ENCODE measurements around the gene CDC42BPB. TPM values are rescaled to one million over a fixed set of nuclear protein-coding genes. Genes with fewer than 3 reads are reported as not detected.

CDC42BPB gene
- 59.7 and 61.6 TPM in 2 replicates for polyA plus RNA-seq (2012; rRNA removed)
- 30.0 and 41.9 TPM in 2 replicates for polyA plus RNA-seq (2012; cell fraction: cytosol; rRNA removed)
- 160 and 189 TPM in 2 replicates for polyA plus RNA-seq (2012; cell fraction: nucleus; rRNA removed)

GRCh38 chr14:103057372-103058163, at the start of gene CDC42BPB:
CDC42BPB (minus strand) TSS chr14:103057549; CDS start chr14:103057173, 376 bp downstream.
- no peaks in the 10 kb centered on the region for H3K27me3 ChIP-seq (ENCODE audit: insufficient read depth)
- H3F3A ChIP-seq (replicated peaks; ENCODE audit: insufficient read depth): peaks cover 4% of the 10 kb centered on the region
- H3K27ac ChIP-seq (ENCODE audit: low read depth in 2 of 2, low read length in 1 of 2): peak within 1 kb of the TSS; percentile 75 to 89
- H3K9me3 ChIP-seq: no peaks in the 10 kb centered on the region
- peaks cover 65% of the 10 kb centered on the region for H3K79me2 ChIP-seq (ENCODE audit: insufficient read depth)
- H4K20me1 ChIP-seq (ENCODE audit: insufficient read depth): peaks cover 38% of the 10 kb centered on the region
- POLR2A ChIA-PET: no interaction called here
- peaks cover 23 to 26% of the 10 kb centered on the region in 2 experiments; a peak in 3 of 4 replicates for H3K4me1 ChIP-seq (ENCODE audit: control insufficient read depth in 1 of 2, insufficient read depth in 2 of 2, low read depth in 1 of 2, low read length in 1 of 2)
- peaks cover 5 to 13% of the 10 kb centered on the region in 2 experiments for H3K36me3 ChIP-seq (replicated peaks in 1 of 2; ENCODE audit: control insufficient read depth in 1 of 2, insufficient read depth in 2 of 2, low read length in 1 of 2)
- peak within 1 kb of the TSS; percentile 81 for H3K9ac ChIP-seq
- CTCF ChIA-PET: interaction anchor here (0.6 to 3.5 kb wide), 10 partner anchors 10 to 101 kb away, joined by 3 to 18 read pairs (median 4); no protein-coding TSS in a partner anchor
- peak within 1 kb of the TSS; percentile 94 for H3K4me2 ChIP-seq
- TF ChIP-seq FOXM1 (IDR thresholded peaks at IDR 0.05; ENCODE audit: low read depth) (no peak), YY1 (IDR thresholded peaks at IDR 0.05; ENCODE audit: low read depth) (no peak), USF1 (IDR thresholded peaks at IDR 0.05; ENCODE audit: borderline replicate concordance, low read depth) (no peak), TEAD4 (IDR thresholded peaks at IDR 0.05; ENCODE audit: borderline replicate concordance, insufficient read depth) (no peak), RXRA (IDR thresholded peaks at IDR 0.05; ENCODE audit: borderline replicate concordance, low read depth) (no peak), NRF1 (IDR thresholded peaks at IDR 0.05; ENCODE audit: low read depth, low read length) (peak; percentile 72), POLR2AphosphoS5 (IDR thresholded peaks at IDR 0.05; ENCODE audit: low read depth, low read length) (peak; percentile 23; the same call in 1 of the 2 replicates), RAD21 (IDR thresholded peaks at IDR 0.05; ENCODE audit: low read length) (no peak), EZH2phosphoT487 (IDR thresholded peaks at IDR 0.05; ENCODE audit: borderline replicate concordance, low read depth) (no peak), SMC3 (IDR thresholded peaks at IDR 0.05; ENCODE audit: low read depth, low read length) (no peak), CTCF (IDR thresholded peaks at IDR 0.05) (no peak), ELF1 (IDR thresholded peaks at IDR 0.05) (no peak), JUND (IDR thresholded peaks at IDR 0.05) (no peak), EP300 (IDR thresholded peaks at IDR 0.05; ENCODE audit: borderline replicate concordance in 1 of 2, low read depth in 1 of 2, low read length in 1 of 2) (no peak), CHD2 (IDR thresholded peaks at IDR 0.05; ENCODE audit: low read length, partially characterized antibody) (peak; percentile 5), ZBTB33 (IDR thresholded peaks at IDR 0.05; ENCODE audit: borderline replicate concordance, low read depth) (no peak), MEF2A (IDR thresholded peaks at IDR 0.05; ENCODE audit: borderline replicate concordance, low read depth) (no peak), MXI1 (IDR thresholded peaks at IDR 0.05; ENCODE audit: low read depth, low read length) (peak; percentile 61; the same call in 1 of the 2 replicates), MAX (IDR thresholded peaks at IDR 0.05; ENCODE audit: low read depth) (0 out of 2 replicates have a peak, but pooled peaks have one; percentile 34)
- peak; percentile 98 for DNase-seq
- peak within 1 kb of the TSS; percentile 94 for H2AFZ ChIP-seq (ENCODE audit: low read depth)
- H3K4me3 ChIP-seq (ENCODE audit: low read depth in 2 of 2, low read length in 1 of 2): peak within 1 kb of the TSS; percentile 91 to 99
- no peaks in the 10 kb centered on the region for H3K9me2 ChIP-seq
- under 1% methylated on average over 23 of the region's 113 CpGs for WGBS (ENCODE audit: low lambda C conversion rate)
